Calu3 (cell line): ENCODE measurements around the gene C10orf143. TPM values are rescaled to one million over a fixed set of nuclear protein-coding genes. Genes with fewer than 3 reads are reported as not detected.

Experiments used
- BruUV-seq: library from RNA; stranded (reverse); fragments of 400-500 nt; replicated peaks from 2 replicates; lab custom pipeline; 2021; lab: Mats Ljungman, UMichigan
- CTCF ChIA-PET: fragments of 300-600 bp; sonication (Branson Sonifier 250); formaldehyde crosslinking; loops from one replicate; lab custom pipeline; 2022; ENCODE audit warnings: antibody characterized with exemption; lab: Charles Lee
- DNase-seq: peaks from one replicate; pipeline ENCODE4 v3.0.0; 2022
- H3K27ac Mint-ChIP-seq: one replicate; pipeline ENCODE4 v1.8.0; 2022; ENCODE audit warnings: mixed read lengths; ENCODE audit not compliant: unreplicated experiment
- H3K27me3 Mint-ChIP-seq: one replicate; pipeline ENCODE4 v1.8.0; 2022; ENCODE audit warnings: mixed read lengths; ENCODE audit not compliant: unreplicated experiment
- H3K36me3 Mint-ChIP-seq: one replicate; pipeline ENCODE4 v1.8.0; 2022; ENCODE audit warnings: mild to moderate bottlenecking, moderate library complexity, mixed read lengths; ENCODE audit not compliant: insufficient read depth, unreplicated experiment
- H3K4me1 Mint-ChIP-seq: one replicate; pipeline ENCODE4 v1.8.0; 2022; ENCODE audit warnings: mild to moderate bottlenecking, low read depth, mixed read lengths; ENCODE audit not compliant: unreplicated experiment
- H3K4me3 Mint-ChIP-seq: one replicate; pipeline ENCODE4 v1.8.0; 2022; ENCODE audit warnings: mild to moderate bottlenecking, low read depth, moderate library complexity, mixed read lengths; ENCODE audit not compliant: unreplicated experiment
- H3K9me3 Mint-ChIP-seq: one replicate; pipeline ENCODE4 v1.8.0; 2022; ENCODE audit warnings: low read depth, mixed read lengths; ENCODE audit not compliant: unreplicated experiment
- CTCF ChIP-seq: fragments of 200-600 bp; IDR thresholded peaks from one replicate; pipeline ENCODE4 v1.8.0; 2022; ENCODE audit warnings: antibody characterized with exemption; ENCODE audit not compliant: unreplicated experiment
- intact Hi-C: fragments of 100-400 bp; cut with micrococcal nuclease; formaldehyde crosslinking; loops from one replicate; pipeline ENCODE4 v1.10.0; 2022; ENCODE audit not compliant: unreplicated experiment
- total RNA-seq: library from RNA; stranded (reverse); gene quantifications from 2 replicates; pipeline ENCODE4 v1.2.3, GENCODE V29; 2022

Gene C10orf143
- total RNA-seq, 1 experiment from 2014 or later, result 0.50 TPM

- TF ChIP-seq CTCF, result no peak
- BruUV-seq, result no TSS peak
- Mint-ChIP-seq H3K36me3 (peaks cover 4% of the 10 kb centered on the region), H3K4me1 (no peaks in the 10 kb centered on the region), H3K27ac (no peak overlapping the region), H3K9me3 (no peaks in the 10 kb centered on the region), H3K27me3 (no peaks in the 10 kb centered on the region), H3K4me3 (no peak overlapping the region)
- intact Hi-C loops, result no loop called here
- DNase-seq, result no peak
- CTCF ChIA-PET, result no interaction called here
Observed at GRCh38 chr10:130052193-130052592, 58.4 kb downstream of the C10orf143 start.

- intact Hi-C loops, result no loop called here
- Mint-ChIP-seq H3K4me1 (no peaks in the 10 kb centered on the region), H3K27ac (no peak overlapping the region), H3K9me3 (no peaks in the 10 kb centered on the region), H3K4me3 (no peak overlapping the region), H3K27me3 (no peaks in the 10 kb centered on the region), H3K36me3 (no peaks in the 10 kb centered on the region)
- no peak for DNase-seq
- no peak for TF ChIP-seq CTCF
- BruUV-seq, result no TSS peak
- CTCF ChIA-PET, result no interaction called here
Observed at GRCh38 chr10:130050721-130051120, 59.9 kb downstream of the C10orf143 start.

GRCh38 chr10:130049987-130050386, 60.6 kb downstream of the C10orf143 start:
- Mint-ChIP-seq H3K27me3 (no peaks in the 10 kb centered on the region), H3K36me3 (no peaks in the 10 kb centered on the region), H3K4me3 (no peak overlapping the region), H3K4me1 (no peaks in the 10 kb centered on the region), H3K9me3 (no peaks in the 10 kb centered on the region), H3K27ac (no peak overlapping the region)
- no TSS peak for BruUV-seq
- intact Hi-C loops, result no loop called here
- DNase-seq, result no peak
- CTCF ChIA-PET, result no interaction called here
- TF ChIP-seq CTCF, result no peak

- Mint-ChIP-seq H3K27ac (no peak overlapping the region), H3K4me1 (no peaks in the 10 kb centered on the region), H3K4me3 (no peak overlapping the region), H3K27me3 (no peaks in the 10 kb centered on the region), H3K9me3 (no peaks in the 10 kb centered on the region), H3K36me3 (no peaks in the 10 kb centered on the region)
- TF ChIP-seq CTCF, result no peak
- intact Hi-C loops, result no loop called here
- no peak for DNase-seq
- no TSS peak for BruUV-seq
- CTCF ChIA-PET, result no interaction called here
Observed at GRCh38 chr10:130049244-130049643, 61.4 kb downstream of the C10orf143 start.

GRCh38 chr10:130048081-130048480, 62.5 kb downstream of the C10orf143 start:
- H3K4me1 Mint-ChIP-seq, result no peaks in the 10 kb centered on the region
- CTCF ChIA-PET, result no interaction called here
- intact Hi-C loops, result no loop called here

More at GRCh38 chr10:130048081-130048480, 62.5 kb downstream of the C10orf143 start:
- no peak overlapping the region for H3K27ac Mint-ChIP-seq
- no peak for TF ChIP-seq CTCF
- no TSS peak for BruUV-seq
- no peaks in the 10 kb centered on the region for H3K36me3 Mint-ChIP-seq
- no peaks in the 10 kb centered on the region for H3K27me3 Mint-ChIP-seq
- H3K4me3 Mint-ChIP-seq, result no peak overlapping the region
- no peak for DNase-seq
- peaks cover 4% of the 10 kb centered on the region for H3K9me3 Mint-ChIP-seq
